Mammary epithelial cell (primary cell): ENCODE results near the gene SIN3A.

ENCODE experiments used
- EZH2 ChIP-seq: IDR thresholded peaks from 2 replicates; pipeline ENCODE4 v1.6.1; 2012; ENCODE audit warnings: low read length, inconsistent platforms, borderline replicate concordance
- TF ChIP-seq, protein P1 (sequence below), 2 donors: IDR thresholded peaks in 1 of 2; conservative IDR thresholded peaks in 1 of 2; 2 replicates each; pipeline ENCODE4 v1.5.1; 2011 to 2012; ENCODE audit warnings: inconsistent platforms in 2 of 2, low read length in 2 of 2, mild to moderate bottlenecking in 2 of 2, control low read depth in 1 of 2, low read depth in 1 of 2; ENCODE audit not compliant: insufficient read depth in 1 of 2; ENCODE audit errors: extremely low read depth in 1 of 2

DNA sequence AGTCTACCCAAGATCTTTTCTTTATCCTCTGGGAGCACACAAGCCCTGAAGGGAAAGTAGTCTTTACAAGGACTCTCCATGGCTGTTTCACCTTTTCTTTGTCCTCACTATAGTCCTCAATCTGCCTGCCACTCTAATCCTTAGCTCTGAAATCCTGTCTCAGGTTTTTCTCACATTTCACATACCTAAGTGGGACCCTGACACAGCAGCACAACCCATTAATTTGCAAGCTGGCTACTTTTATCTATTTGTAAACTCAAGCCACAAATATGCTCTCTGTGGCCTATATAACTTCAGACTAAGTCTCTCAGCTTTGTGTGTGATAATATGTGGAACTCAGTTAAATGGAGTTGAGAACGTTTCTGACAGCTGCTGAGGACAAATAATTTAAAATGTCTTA lies 19.8 kb downstream of the SIN3A start:
- TF ChIP-seq, protein P1, sequence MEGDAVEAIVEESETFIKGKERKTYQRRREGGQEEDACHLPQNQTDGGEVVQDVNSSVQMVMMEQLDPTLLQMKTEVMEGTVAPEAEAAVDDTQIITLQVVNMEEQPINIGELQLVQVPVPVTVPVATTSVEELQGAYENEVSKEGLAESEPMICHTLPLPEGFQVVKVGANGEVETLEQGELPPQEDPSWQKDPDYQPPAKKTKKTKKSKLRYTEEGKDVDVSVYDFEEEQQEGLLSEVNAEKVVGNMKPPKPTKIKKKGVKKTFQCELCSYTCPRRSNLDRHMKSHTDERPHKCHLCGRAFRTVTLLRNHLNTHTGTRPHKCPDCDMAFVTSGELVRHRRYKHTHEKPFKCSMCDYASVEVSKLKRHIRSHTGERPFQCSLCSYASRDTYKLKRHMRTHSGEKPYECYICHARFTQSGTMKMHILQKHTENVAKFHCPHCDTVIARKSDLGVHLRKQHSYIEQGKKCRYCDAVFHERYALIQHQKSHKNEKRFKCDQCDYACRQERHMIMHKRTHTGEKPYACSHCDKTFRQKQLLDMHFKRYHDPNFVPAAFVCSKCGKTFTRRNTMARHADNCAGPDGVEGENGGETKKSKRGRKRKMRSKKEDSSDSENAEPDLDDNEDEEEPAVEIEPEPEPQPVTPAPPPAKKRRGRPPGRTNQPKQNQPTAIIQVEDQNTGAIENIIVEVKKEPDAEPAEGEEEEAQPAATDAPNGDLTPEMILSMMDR (conservative IDR thresholded peaks at IDR 0.05 in 1 of 2, IDR thresholded peaks at IDR 0.05 in 1 of 2; ENCODE audit: extremely low read depth in 1 of 2, insufficient read depth in 1 of 2, low read depth in 1 of 2, low read length in 2 of 2): no peak
- TF ChIP-seq EZH2: no peak
